GM19351 (cell line): ENCODE data around the gene SGCD.

Experiments
- ATAC-seq: cut with Tn5 transposase; IDR thresholded peaks from one replicate; pipeline ENCODE4 v1.9.1; 2021; ENCODE audit warnings: mild to moderate bottlenecking, moderate library complexity; ENCODE audit not compliant: unreplicated experiment

Gene SGCD

GRCh38 chr5:156755421-156756087, 428.6 kb downstream of the SGCD start:
- no peak for ATAC-seq

DNA sequence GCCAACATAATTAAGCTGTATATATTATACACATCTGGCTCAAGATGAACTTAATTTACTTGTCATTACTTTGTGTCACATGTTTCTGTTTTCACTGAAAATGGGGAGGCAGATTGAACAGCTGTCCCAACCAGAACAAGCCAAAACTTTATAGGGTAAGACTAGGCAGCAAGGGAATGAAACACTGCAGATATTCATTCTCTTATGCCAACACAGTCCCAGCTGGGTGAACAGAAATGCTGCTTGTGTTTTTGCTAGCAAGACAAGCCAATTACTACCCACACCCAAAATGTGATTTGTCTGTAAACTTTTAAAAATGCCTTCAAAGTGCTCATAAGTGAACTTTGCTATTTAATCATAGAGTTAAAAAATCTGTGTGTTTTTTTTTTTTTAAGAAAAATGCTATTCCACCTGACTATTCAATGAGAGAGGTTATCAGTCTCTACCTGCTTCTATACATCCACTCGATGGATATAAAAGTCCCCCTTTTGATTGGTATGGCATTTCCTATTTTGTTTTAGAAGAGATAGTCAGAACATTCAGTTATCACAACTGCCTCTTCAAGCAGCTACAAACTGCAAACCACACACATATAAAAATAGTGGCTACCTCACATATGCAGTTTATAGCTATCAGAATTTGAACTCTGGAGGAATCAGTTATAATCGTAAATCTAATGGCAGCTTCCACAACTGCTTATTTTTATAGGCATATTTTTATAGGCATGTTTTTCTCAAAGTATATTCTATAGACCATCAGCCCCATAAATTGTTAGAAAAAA, 431.2 kb downstream of the SGCD start:
- ATAC-seq, result no peak

- ATAC-seq, result no peak
Measured at GRCh38 chr5:156759156-156759555, 432.2 kb downstream of the SGCD start.

DNA sequence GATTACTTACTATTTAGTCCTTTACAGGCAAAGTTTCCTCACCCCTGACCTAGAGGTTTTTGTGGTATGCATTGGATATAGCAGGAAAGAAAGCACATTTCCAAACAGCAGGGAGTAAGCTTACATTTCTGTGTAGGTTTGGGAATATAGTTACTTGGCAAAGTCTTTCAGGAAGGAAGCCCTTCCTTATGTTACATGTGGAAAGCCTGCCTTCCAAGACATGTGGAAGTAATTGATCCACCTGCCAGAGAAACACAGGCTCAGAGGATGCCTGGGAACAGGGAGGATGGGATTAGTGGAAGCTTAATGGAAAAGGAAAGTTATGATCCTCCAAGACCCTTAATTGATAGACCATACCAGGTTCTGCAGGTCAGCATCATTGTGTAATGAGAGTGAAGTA, 435.8 kb downstream of the SGCD start:
- no peak for ATAC-seq

GRCh38 chr5:156764176-156764971, 437.4 kb downstream of the SGCD start:
- no peak for ATAC-seq

DNA sequence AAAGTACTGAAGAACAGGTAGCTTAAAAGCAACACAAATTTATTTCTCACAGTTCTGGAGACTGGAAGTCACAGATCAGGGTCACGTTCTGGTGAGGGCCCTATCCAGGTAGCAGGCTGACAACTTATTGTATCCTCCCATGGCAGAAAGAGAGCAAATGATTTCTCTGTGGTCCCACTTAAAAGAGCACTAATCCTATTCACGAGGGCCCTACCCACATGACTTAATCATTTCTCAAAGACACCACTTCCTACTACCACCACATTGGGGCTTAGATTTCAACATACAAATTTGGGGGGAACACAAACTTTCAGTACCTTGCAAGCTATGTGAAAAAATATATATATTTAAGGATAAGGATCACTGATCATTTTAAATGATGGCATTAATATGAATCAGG, 447.3 kb downstream of the SGCD start:
- ATAC-seq, result no peak

DNA sequence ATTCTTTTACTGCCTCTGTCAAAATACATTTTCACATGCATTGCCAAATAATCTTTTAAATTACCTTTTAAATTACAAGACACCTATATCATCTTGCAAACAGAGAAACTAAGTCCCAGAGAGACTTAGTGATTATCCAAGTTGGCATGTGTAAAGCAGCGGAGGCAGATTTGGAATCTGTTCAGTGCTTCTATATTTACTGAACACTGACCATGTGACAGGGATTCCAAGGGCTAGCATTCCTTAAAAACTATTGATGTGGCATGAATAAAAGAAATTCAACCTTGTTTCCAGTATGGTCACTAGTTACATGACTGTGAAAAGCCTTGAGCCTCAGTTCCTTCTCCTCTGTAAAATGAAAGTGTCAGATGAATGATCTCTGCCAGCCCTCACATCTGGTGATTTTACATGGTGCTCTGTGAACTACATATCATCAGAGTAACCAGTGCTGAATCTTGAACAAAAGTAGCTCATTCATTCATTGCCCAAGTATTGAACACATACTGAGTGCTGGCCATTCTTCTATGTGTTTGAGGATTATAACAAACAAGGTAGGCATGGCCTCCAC, 451.3 kb downstream of the SGCD start:
- no peak for ATAC-seq

DNA sequence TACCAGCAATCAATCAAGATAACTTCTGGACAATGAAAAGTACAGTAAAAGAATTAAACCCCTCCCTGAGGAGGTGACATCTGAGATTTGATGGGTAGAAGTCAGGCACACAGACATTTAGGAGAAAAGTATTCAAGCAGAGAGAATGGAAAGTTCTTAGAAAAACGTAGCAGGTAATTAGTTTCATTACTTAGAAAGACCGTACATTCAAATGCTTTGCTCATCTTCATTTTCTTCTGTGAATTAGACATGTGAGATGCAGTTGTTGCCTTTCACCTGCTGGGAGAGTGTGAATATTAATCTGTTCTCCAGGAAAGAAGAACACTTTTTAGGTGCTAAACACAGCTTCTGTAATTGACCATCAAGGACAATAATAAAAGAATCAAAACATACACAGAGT, 451.8 kb downstream of the SGCD start:
- no peak for ATAC-seq

DNA sequence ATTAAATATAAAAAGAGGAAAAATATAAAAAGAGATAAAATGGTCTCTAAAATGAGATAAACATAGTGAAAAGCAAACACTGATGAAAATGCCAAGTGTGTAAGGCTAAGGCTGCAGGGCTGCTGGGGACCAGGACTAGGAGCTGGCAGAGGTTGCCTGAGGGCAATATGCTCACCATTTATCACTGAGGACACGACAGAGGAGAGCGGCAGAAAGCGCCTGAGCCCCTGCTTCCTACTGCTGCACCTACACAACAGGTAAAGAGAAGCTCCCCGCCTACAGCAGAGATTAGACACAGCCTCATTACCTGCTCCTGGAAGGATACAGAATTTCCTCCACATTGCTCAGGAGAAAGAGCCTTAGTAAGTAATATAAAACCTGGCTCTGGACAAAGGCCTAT, 452.5 kb downstream of the SGCD start:
- ATAC-seq, result no peak

DNA sequence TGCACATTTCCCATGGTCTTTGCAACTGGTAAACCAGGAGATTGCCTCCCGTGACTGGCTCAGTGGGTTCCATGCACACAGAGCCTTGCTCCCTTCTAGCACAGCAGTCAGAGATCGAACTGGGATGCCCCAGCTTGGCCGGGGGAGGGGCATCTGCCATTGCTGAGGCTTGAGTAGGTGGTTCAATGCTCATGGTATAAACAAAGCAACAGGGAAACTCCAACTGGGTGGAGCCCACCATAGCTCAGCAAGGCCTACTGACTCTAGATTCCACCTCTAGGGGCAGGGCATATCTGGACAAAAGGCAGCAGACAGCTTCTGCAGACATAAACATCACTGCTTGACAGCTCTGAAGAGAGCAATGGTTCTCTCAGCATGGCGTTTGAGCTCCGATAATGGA, 456.1 kb downstream of the SGCD start:
- ATAC-seq, result no peak

- ATAC-seq, result no peak
Measured at GRCh38 chr5:156794687-156795086, 467.7 kb downstream of the SGCD start.

DNA sequence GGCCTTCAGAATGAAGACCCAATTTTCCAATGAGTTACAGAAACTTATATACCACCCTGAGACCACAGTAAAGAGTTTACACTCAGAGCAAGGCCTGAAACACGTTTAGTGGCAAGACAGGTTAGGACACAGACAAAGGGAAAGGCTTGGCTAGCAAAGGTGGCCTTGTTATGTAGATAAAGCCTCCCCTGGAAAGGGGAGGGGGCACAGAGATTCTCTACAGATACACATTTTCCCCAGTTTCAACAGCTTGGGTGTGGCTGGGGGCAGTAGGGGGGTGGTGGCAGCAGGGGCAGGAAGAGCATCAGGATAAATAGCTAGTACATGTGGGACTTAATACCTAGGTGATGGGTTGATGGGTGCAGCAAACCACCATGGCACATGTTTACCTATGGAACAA, 471.2 kb downstream of the SGCD start:
- ATAC-seq, result no peak

- no peak for ATAC-seq
Measured at GRCh38 chr5:156799171-156799570, 472.2 kb downstream of the SGCD start.

DNA sequence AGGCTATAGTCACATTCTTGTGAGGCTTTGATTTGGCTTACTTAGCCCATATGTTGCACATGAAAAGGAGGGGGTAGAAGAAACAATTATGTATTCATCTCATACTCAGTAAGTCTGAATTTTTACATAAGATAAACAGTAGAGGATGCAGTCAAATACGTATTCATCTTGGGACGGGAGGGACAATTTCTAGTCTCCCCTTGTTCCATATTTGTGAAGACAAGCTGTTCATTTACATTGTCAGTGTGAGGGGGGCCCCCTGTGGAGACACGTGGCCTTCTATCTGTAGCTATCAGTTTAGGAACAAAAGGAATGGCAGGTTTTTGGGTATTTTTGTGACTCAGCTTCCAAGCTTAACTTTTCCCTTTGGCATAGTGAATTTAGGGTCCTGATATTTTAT, 474.0 kb downstream of the SGCD start:
- ATAC-seq, result no peak

- ATAC-seq, result no peak
Measured at GRCh38 chr5:156802501-156802900, 475.5 kb downstream of the SGCD start.

DNA sequence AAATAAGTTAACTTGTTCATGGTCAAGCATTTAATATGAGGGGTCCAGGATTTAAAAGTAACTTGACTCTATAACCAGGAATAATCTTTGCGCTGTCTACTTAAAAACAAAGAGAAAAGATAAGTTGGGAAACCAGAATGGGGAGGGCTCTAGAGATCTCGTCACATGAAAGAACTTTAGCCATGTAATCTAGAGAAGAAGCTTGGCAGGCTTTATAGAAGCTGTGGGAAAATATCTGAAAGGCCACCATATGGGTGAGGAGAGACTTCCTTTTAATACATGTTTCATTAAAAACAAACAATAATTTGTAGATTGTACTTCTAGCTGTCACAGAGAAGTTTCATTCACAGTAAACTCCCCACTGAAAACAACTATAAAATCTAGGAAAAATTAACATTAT, 476.4 kb downstream of the SGCD start:
- ATAC-seq, result no peak

GRCh38 chr5:156812959-156813358, 486.0 kb downstream of the SGCD start:
- no peak for ATAC-seq

DNA sequence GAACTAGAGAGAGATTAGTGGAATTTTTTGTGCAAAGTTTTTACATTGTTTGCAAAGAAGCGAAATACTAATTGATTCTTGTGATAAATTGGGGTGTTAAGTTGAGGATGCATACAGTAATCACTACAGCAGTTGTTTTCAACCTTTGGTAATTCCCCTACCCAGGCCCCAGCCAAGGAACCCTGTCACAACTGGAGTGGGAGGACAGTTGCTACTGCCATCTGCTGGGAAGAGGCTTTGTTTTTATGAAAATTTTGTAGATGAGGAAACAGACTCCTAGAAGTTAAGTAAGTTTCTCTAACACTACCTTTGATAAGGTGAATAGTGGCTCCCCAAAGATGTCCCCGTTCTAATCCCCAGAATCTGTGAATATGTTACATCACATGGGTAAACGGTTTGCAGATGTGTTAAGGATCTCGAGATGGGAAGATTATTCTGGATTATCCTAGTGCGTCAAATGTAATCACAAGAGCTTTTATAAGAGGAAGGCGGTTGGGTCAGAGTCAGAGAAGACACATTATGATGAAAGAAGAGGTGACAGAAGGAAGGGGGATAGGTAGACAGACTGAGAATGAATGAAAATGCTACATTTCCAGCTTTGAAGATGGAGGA, 489.1 kb downstream of the SGCD start:
- ATAC-seq, result peak; percentile 64
